IMR-90 (cell line): Measurements from ENCODE around the gene USP9X. TPM values are rescaled to one million over a fixed set of nuclear protein-coding genes. Genes with fewer than 3 reads are reported as not detected.

ENCODE experiments used
- ATAC-seq: fragments of 200-7000 bp; cut with Tn5 transposase; 2 replicates; pipeline ENCODE4 v1.9.1; 2020; ENCODE audit warnings: low read depth, mild to moderate bottlenecking, moderate library complexity
- BruUV-seq: library from RNA; stranded (reverse); fragments of 400-500 nt; replicated peaks from 2 replicates; lab custom pipeline; 2021; lab: Mats Ljungman, UMichigan
- CTCF ChIA-PET: fragments of 300-600 bp; formaldehyde crosslinking; extraction: SDS; loops from one replicate; lab custom pipeline; 2021; ENCODE audit warnings: antibody characterized with exemption; lab: Yijun Ruan, JAX
- POLR2A ChIA-PET: fragments of 300-600 bp; sonication (Branson Sonifier 250); formaldehyde crosslinking; loops from one replicate; lab custom pipeline; 2022; ENCODE audit warnings: antibody characterized with exemption; ENCODE audit not compliant: unreplicated experiment; lab: Charles Lee
- DNase-seq: peaks from one replicate; pipeline ENCODE4 v3.0.0; 2013
- H2AFZ ChIP-seq: replicated peaks from 2 replicates; pipeline ENCODE3; 2013; ENCODE audit warnings: low read length, mild to moderate bottlenecking; ENCODE audit not compliant: poor library complexity
- H2AK5ac ChIP-seq: 2 replicates; pipeline ENCODE4 v1.6.1; 2013; ENCODE audit warnings: low read depth, low read length, inconsistent platforms
- H2AK9ac ChIP-seq: replicated peaks from 2 replicates; pipeline ENCODE3; 2013; ENCODE audit warnings: mild to moderate bottlenecking, low read depth, low read length, moderate library complexity; ENCODE audit not compliant: poor library complexity
- H2BK120ac ChIP-seq: 2 replicates; pipeline ENCODE4 v1.6.1; 2013; ENCODE audit warnings: low read depth, low read length, inconsistent platforms
- H2BK15ac ChIP-seq: 3 replicates; pipeline ENCODE4 v1.6.1; 2013; ENCODE audit warnings: low read depth, low read length, inconsistent platforms
- H2BK20ac ChIP-seq: 2 replicates; pipeline ENCODE4 v1.6.1; 2013; ENCODE audit warnings: low read depth, mild to moderate bottlenecking, inconsistent platforms, low read length, moderate library complexity
- H2BK5ac ChIP-seq: 2 replicates; pipeline ENCODE4 v1.6.1; 2013; ENCODE audit warnings: mild to moderate bottlenecking, low read depth, low read length, inconsistent platforms; ENCODE audit not compliant: poor library complexity, severe bottlenecking
- H3K14ac ChIP-seq: replicated peaks from 2 replicates; pipeline ENCODE4 v1.6.1; 2013; ENCODE audit warnings: low read depth, low read length, inconsistent platforms
- H3K18ac ChIP-seq: 2 replicates; pipeline ENCODE4 v1.6.1; 2013; ENCODE audit warnings: low read depth, low read length, control low read depth
- H3K23ac ChIP-seq: 2 replicates; pipeline ENCODE4 v1.6.1; 2013; ENCODE audit warnings: low read depth, low read length, inconsistent platforms
- H3K27ac ChIP-seq: 2 replicates; pipeline ENCODE4 v1.5.1; 2013; ENCODE audit warnings: mild to moderate bottlenecking, control low read depth, low read length; ENCODE audit not compliant: insufficient read depth
- H3K27me3 ChIP-seq: 2 replicates; pipeline ENCODE4 v1.6.1; 2013; ENCODE audit warnings: low read length; ENCODE audit not compliant: control insufficient read depth, insufficient read depth
- H3K36me3 ChIP-seq: 2 replicates; pipeline ENCODE4 v1.6.1; 2013; ENCODE audit warnings: low read length, mixed read lengths; ENCODE audit not compliant: control insufficient read depth, insufficient read depth
- H3K4ac ChIP-seq: 2 replicates; pipeline ENCODE4 v1.6.1; 2013; ENCODE audit warnings: low read depth, low read length, inconsistent platforms
- H3K4me1 ChIP-seq: 2 replicates; pipeline ENCODE4 v1.6.1; 2013; ENCODE audit warnings: low read length, mixed read lengths; ENCODE audit not compliant: control insufficient read depth, insufficient read depth
- H3K4me2 ChIP-seq: 2 replicates; pipeline ENCODE4 v1.6.1; 2013; ENCODE audit warnings: low read depth, mild to moderate bottlenecking, control low read depth, low read length, moderate library complexity
- H3K4me3 ChIP-seq: 2 replicates; pipeline ENCODE4 v1.5.1; 2013; ENCODE audit warnings: low read depth, mild to moderate bottlenecking, control low read depth, low read length, moderate library complexity; ENCODE audit not compliant: insufficient read depth
- H3K56ac ChIP-seq: 2 replicates; pipeline ENCODE4 v1.6.1; 2013; ENCODE audit warnings: low read length, inconsistent platforms; ENCODE audit not compliant: insufficient read depth; ENCODE audit errors: extremely low read depth
- H3K79me1 ChIP-seq, 2 experiments: 2 replicates each; pipeline ENCODE4 v1.6.1; 2013; ENCODE audit warnings: low read length in 2 of 2, inconsistent platforms in 1 of 2, low read depth in 1 of 2
- H3K9ac ChIP-seq: 2 replicates; pipeline ENCODE4 v1.6.1; 2013; ENCODE audit warnings: low read depth, low read length, control low read depth
- H3K9me1 ChIP-seq: 2 replicates; pipeline ENCODE4 v1.6.1; 2013; ENCODE audit warnings: low read length, inconsistent platforms; ENCODE audit not compliant: insufficient read depth
- H3K9me3 ChIP-seq: 2 replicates; pipeline ENCODE4 v1.6.1; 2013; ENCODE audit warnings: low read length; ENCODE audit not compliant: control insufficient read depth, insufficient read depth
- H4K20me1 ChIP-seq: 2 replicates; pipeline ENCODE4 v1.6.1; 2013; ENCODE audit warnings: low read length, inconsistent platforms; ENCODE audit not compliant: insufficient read depth
- H4K5ac ChIP-seq: 2 replicates; pipeline ENCODE4 v1.6.1; 2013; ENCODE audit warnings: mild to moderate bottlenecking, low read depth, low read length, control low read depth
- H4K8ac ChIP-seq, 2 experiments: 2 replicates each; pipeline ENCODE4 v1.6.1; 2013; ENCODE audit warnings: low read depth in 2 of 2, low read length in 2 of 2, control low read depth in 1 of 2, inconsistent platforms in 1 of 2
- H4K91ac ChIP-seq: 2 replicates; pipeline ENCODE4 v1.6.1; 2013; ENCODE audit warnings: low read depth, low read length, inconsistent platforms; ENCODE audit not compliant: insufficient read depth
- BHLHE40 ChIP-seq: fragments of 150-350 bp; IDR thresholded peaks from 2 replicates; pipeline ENCODE4 v1.6.1; 2016; ENCODE audit warnings: mild to moderate bottlenecking, low read depth, low read length
- CEBPB ChIP-seq: IDR thresholded peaks from 2 replicates; pipeline ENCODE4 v1.6.1; 2012; ENCODE audit warnings: low read depth, low read length, improper control_type of control experiment
- CHD1 ChIP-seq: IDR thresholded peaks from 2 replicates; pipeline ENCODE4 v1.6.1; 2012; ENCODE audit warnings: low read depth, low read length, improper control_type of control experiment
- ELK1 ChIP-seq: fragments of 150-350 bp; IDR thresholded peaks from 2 replicates; pipeline ENCODE4 v1.6.1; 2016; ENCODE audit warnings: low read depth, mild to moderate bottlenecking, low read length, moderate library complexity, borderline replicate concordance
- FOS ChIP-seq: fragments of 150-350 bp; IDR thresholded peaks from 2 replicates; pipeline ENCODE4 v1.6.1; 2016; ENCODE audit warnings: low read depth, low read length
- MAFK ChIP-seq: IDR thresholded peaks from 2 replicates; pipeline ENCODE4 v1.6.1; 2012; ENCODE audit warnings: low read depth, low read length, improper control_type of control experiment
- MAZ ChIP-seq: IDR thresholded peaks from 2 replicates; pipeline ENCODE4 v1.6.1; 2012; ENCODE audit warnings: low read depth, mild to moderate bottlenecking, low read length, improper control_type of control experiment, moderate library complexity, borderline replicate concordance
- MXI1 ChIP-seq: IDR thresholded peaks from 2 replicates; pipeline ENCODE4 v1.6.1; 2012; ENCODE audit warnings: low read depth, mild to moderate bottlenecking, low read length, moderate library complexity, borderline replicate concordance
- NFE2L2 ChIP-seq: fragments of 150-350 bp; IDR thresholded peaks from 2 replicates; pipeline ENCODE4 v1.6.1; 2016; ENCODE audit warnings: low read depth, mild to moderate bottlenecking, low read length
- RAD21 ChIP-seq: IDR thresholded peaks from 2 replicates; pipeline ENCODE4 v1.6.1; 2012; ENCODE audit warnings: low read length, improper control_type of control experiment
- RCOR1 ChIP-seq: IDR thresholded peaks from 2 replicates; pipeline ENCODE4 v1.6.1; 2012; ENCODE audit warnings: mild to moderate bottlenecking, low read length, improper control_type of control experiment; ENCODE audit not compliant: insufficient replicate concordance
- RFX5 ChIP-seq: IDR thresholded peaks from 2 replicates; pipeline ENCODE4 v1.8.0; 2012; ENCODE audit warnings: low read depth, mild to moderate bottlenecking, low read length, moderate library complexity
- SMC3 ChIP-seq: fragments of 150-350 bp; IDR thresholded peaks from 2 replicates; pipeline ENCODE4 v1.6.1; 2016; ENCODE audit warnings: low read depth, mild to moderate bottlenecking, antibody characterized with exemption, low read length, moderate library complexity
- USF2 ChIP-seq: fragments of 150-350 bp; IDR thresholded peaks from 2 replicates; pipeline ENCODE4 v1.6.1; 2017; ENCODE audit warnings: mild to moderate bottlenecking, antibody characterized with exemption, low read length, low read depth
- WGBS, 2 experiments: methylation state at CpG; one replicate each; pipeline versions ENCODE4 v1.1.5 to v1.1.7; 2013; ENCODE audit warnings: missing lambda C conversion rate in 2 of 2; ENCODE audit not compliant: insufficient read length in 1 of 2; ENCODE audit errors: extremely low coverage in 2 of 2; 5-methylcytosine and 5-hydroxymethylcytosine counted together
- dilution Hi-C: fragments of 300-500 bp; cut with HindIII; formaldehyde crosslinking; loops from one replicate; pipeline ENCODE4 v1.14.3; 2018; ENCODE audit warnings: low sequenced_read_pairs; ENCODE audit not compliant: unreplicated experiment
- in situ Hi-C: fragments of 300-500 bp; cut with MboI; formaldehyde crosslinking; loops from 3 replicates; pipeline ENCODE4 v1.14.3; 2019; ENCODE audit warnings: low sequenced_read_pairs, inconsistent platforms, mixed read lengths
- intact Hi-C: fragments of 100-400 bp; cut with micrococcal nuclease; formaldehyde crosslinking; loops from 2 replicates; pipeline ENCODE4 v1.10.0; 2022
- polyA plus RNA-seq, 3 experiments: library from polyadenylated mRNA; depleted of rRNA; stranded (reverse); fragments of >200 nt; gene quantifications; 2 replicates each; pipeline ENCODE4 v1.2.3, GENCODE V29; 2012; ENCODE audit warnings: low replicate concordance in 1 of 3
- total RNA-seq: library from RNA; depleted of rRNA; stranded (reverse); fragments of >200 nt; gene quantifications from 2 replicates; pipeline ENCODE4 v1.2.3, GENCODE V29; 2012
- TF ChIP-seq, protein P1 (sequence below): conservative IDR thresholded peaks from 2 replicates; pipeline ENCODE4 v1.5.1; 2012; ENCODE audit warnings: mild to moderate bottlenecking, low read depth, low read length, improper control_type of control experiment

The USP9X gene
- total and polyA plus RNA-seq, 2 of the 4 experiments (the other 2 are of a cell fraction): 17.5 to 104 TPM

GRCh38 chrX:41116948-41117347, 31.7 kb downstream of the USP9X start:
- no peak overlapping the region for H2AFZ ChIP-seq
- DNase-seq: no peak
- ChIA-PET POLR2A (no interaction called here), CTCF (interaction anchor here (0.7 kb wide), 1 partner anchor 19 kb away, joined by 5 read pairs; no protein-coding TSS in a partner anchor)
- H2AK9ac ChIP-seq: no peak overlapping the region
- dilution Hi-C loops (no loop called here), in situ Hi-C loops (no loop called here), intact Hi-C loops (loop anchor here (5.0 kb wide), 1 partner anchor 240 kb away; no protein-coding TSS in a partner anchor)
- no peak overlapping the region for H2BK5ac ChIP-seq
- H3K18ac ChIP-seq: no peak overlapping the region
- H3K4me2 ChIP-seq: peak overlapping the region; percentile 27; the same call in 1 of the 2 replicates
- H2BK20ac ChIP-seq: no peak overlapping the region
- no peak overlapping the region for H3K9ac ChIP-seq
- H3K27ac ChIP-seq: no peak overlapping the region
- H3K4ac ChIP-seq: no peak overlapping the region
- H3K9me1 ChIP-seq: no peaks in the 10 kb centered on the region
- no peak overlapping the region for H4K8ac ChIP-seq
- H4K91ac ChIP-seq: no peak overlapping the region
- no peak overlapping the region for H2AK5ac ChIP-seq
- H3K56ac ChIP-seq: no peak overlapping the region
- no peak for ATAC-seq
- no peaks in the 10 kb centered on the region; the same call in 1 of the 2 replicates for H3K4me1 ChIP-seq
- WGBS, 2 experiments: 100% methylated on average over 2 of the region's 4 CpGs; no CpG with 5 or more reads in 1 of the 2 experiments
- H3K79me1 ChIP-seq: peaks cover 0 to 8% of the 10 kb centered on the region in 2 experiments; a peak in 1 of 4 replicates
- no peaks in the 10 kb centered on the region for H3K9me3 ChIP-seq
- H3K4me3 ChIP-seq: no peak overlapping the region
- no TSS peak for BruUV-seq
- no peak overlapping the region for H3K23ac ChIP-seq
- no peaks in the 10 kb centered on the region for H3K36me3 ChIP-seq
- TF ChIP-seq CHD1 (no peak), USF2 (no peak), RAD21 (no peak), MXI1 (no peak), RFX5 (no peak), SMC3 (no peak), CEBPB (no peak), BHLHE40 (no peak), NFE2L2 (no peak), MAZ (no peak), FOS (no peak), ELK1 (no peak), RCOR1 (no peak), MAFK (no peak)
- TF ChIP-seq, protein P1, sequence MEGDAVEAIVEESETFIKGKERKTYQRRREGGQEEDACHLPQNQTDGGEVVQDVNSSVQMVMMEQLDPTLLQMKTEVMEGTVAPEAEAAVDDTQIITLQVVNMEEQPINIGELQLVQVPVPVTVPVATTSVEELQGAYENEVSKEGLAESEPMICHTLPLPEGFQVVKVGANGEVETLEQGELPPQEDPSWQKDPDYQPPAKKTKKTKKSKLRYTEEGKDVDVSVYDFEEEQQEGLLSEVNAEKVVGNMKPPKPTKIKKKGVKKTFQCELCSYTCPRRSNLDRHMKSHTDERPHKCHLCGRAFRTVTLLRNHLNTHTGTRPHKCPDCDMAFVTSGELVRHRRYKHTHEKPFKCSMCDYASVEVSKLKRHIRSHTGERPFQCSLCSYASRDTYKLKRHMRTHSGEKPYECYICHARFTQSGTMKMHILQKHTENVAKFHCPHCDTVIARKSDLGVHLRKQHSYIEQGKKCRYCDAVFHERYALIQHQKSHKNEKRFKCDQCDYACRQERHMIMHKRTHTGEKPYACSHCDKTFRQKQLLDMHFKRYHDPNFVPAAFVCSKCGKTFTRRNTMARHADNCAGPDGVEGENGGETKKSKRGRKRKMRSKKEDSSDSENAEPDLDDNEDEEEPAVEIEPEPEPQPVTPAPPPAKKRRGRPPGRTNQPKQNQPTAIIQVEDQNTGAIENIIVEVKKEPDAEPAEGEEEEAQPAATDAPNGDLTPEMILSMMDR: no peak
- H2BK15ac ChIP-seq: no peak overlapping the region
- no peak overlapping the region for H4K5ac ChIP-seq
- no peak overlapping the region for H2BK120ac ChIP-seq
- peaks cover 91% of the 10 kb centered on the region for H4K20me1 ChIP-seq
- no peaks in the 10 kb centered on the region; the same call in none of the 2 replicates for H3K27me3 ChIP-seq
- H3K14ac ChIP-seq: no peak overlapping the region
